ENCODE measurements around the gene UTS2B.

- TF ChIP-seq CTCF (IDR thresholded peaks at IDR 0.05; ENCODE audit: low read depth, low read length) (no peak), EZH2phosphoT487 (IDR thresholded peaks at IDR 0.05; ENCODE audit: low read depth) (no peak)
Measured at GRCh38 chr3:191353022-191353777, 22.9 kb upstream of the UTS2B start.
